ENCODE data around the gene OXLD1.

OXLD1 gene

GRCh38 chr17:81701288-81702071 is 35.1 kb upstream of the OXLD1 start:
- no peak for DNase-seq

- DNase-seq: no peak
These were observed 34.2 kb upstream of the OXLD1 start for GRCh38 chr17:81700353-81701287.

- DNase-seq: no peak
These were observed 31.0 kb upstream of the OXLD1 start for GRCh38 chr17:81697261-81698044.

GRCh38 chr17:81696218-81696941 is 30.0 kb upstream of the OXLD1 start:
- no peak for DNase-seq

GRCh38 chr17:81695801-81696200 is 29.4 kb upstream of the OXLD1 start:
- DNase-seq: no peak

GRCh38 chr17:81695211-81695610 is 28.8 kb upstream of the OXLD1 start:
- DNase-seq: no peak

GRCh38 chr17:81694810-81695209 is 28.4 kb upstream of the OXLD1 start:
- DNase-seq: no peak

GRCh38 chr17:81693509-81694210 is 27.3 kb upstream of the OXLD1 start:
- DNase-seq: no peak

GRCh38 chr17:81691608-81692007 is 25.2 kb upstream of the OXLD1 start:
- no peak for DNase-seq

- no peak for DNase-seq
These were observed 24.8 kb upstream of the OXLD1 start for GRCh38 chr17:81691196-81691595.

GRCh38 chr17:81690549-81690948 is 24.1 kb upstream of the OXLD1 start:
- no peak for DNase-seq

- no peak for DNase-seq
These were observed 23.7 kb upstream of the OXLD1 start for GRCh38 chr17:81690066-81690465.

GRCh38 chr17:81688616-81689015 is 22.2 kb upstream of the OXLD1 start:
- DNase-seq: no peak

GRCh38 chr17:81687770-81688541 is 21.6 kb upstream of the OXLD1 start:
- DNase-seq: peak; percentile 98

- DNase-seq: no peak
These were observed 20.2 kb upstream of the OXLD1 start for GRCh38 chr17:81686614-81687013.

- DNase-seq: no peak
These were observed 18.7 kb upstream of the OXLD1 start for GRCh38 chr17:81685108-81685507.

- peak; percentile 17 for DNase-seq
These were observed 18.1 kb upstream of the OXLD1 start for GRCh38 chr17:81684442-81684911.

GRCh38 chr17:81683584-81684441 is 17.4 kb upstream of the OXLD1 start, which contains the start of the genes ARL16 and HGS:
TSS of gene ARL16 (minus strand) at chr17:81683797. CDS start at chr17:81683753, 44 bp downstream.
TSS of gene HGS (plus strand) at chr17:81684011. CDS start at chr17:81684067, 56 bp downstream.
- peak; percentile 98 for DNase-seq

- no peak for DNase-seq
These were observed 16.8 kb upstream of the OXLD1 start for GRCh38 chr17:81683208-81683583.
